Skeletal muscle cell (primary cell): ENCODE measurements around the gene MKRN2OS.

Experiments used
- DNase-seq: peaks from one replicate; pipeline ENCODE4 v3.0.0-alpha.2; 2010; ENCODE audit warnings: low read depth
- H3K4me3 ChIP-seq: 2 replicates; pipeline ENCODE4 v1.5.1; 2011; ENCODE audit warnings: low read depth, mild to moderate bottlenecking, control low read depth, low read length, moderate library complexity

MKRN2OS gene

DNA sequence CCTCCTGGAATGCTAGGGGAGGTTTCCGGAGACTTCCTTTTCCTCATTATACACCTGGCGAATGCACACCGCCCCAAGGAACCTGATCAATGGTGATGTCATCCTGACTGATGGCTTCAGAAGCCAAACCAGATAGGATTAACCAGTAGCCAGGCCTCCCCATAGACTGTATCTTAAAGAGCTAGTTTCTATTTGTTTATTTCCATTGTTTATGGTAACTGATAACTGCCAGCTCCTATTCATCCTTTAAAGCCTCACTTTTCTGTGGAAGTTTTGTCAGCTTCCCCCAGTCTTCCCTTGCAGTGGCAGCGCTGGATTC, at the start of gene MKRN2OS:
TSS of gene MKRN2OS (minus strand) at position 27 of the 319 bp plus-strand sequence. CDS start 35 bp downstream, outside the sequence.
- DNase-seq = no peak
- H3K4me3 ChIP-seq = no peak within 1 kb of the TSS

GRCh38 chr3:12593473-12593872, 48.2 kb upstream of the MKRN2OS start:
- no peak for DNase-seq
- H3K4me3 ChIP-seq = no peak overlapping the region

GRCh38 chr3:12591997-12592715, 46.9 kb upstream of the MKRN2OS start:
- DNase-seq = no peak
- no peak overlapping the region for H3K4me3 ChIP-seq

DNA sequence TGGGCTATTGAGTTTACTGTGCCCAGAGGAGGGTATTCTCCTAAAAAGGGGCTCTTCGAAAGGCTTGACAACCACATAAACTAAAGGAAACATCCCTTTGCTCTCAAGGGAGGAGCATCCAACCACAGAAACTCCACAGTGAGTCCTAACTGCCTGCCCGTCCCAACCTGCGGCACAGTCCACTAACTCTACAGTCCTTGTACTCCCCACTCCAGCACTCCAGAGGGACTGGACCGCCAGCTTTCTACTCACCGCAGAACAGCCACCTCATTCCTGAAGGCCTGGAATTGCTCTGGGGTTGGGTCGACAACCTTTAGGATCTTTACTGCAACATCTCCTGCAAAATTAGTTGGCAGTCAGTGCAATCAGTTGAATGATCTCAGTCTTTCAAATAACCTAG, 46.2 kb upstream of the MKRN2OS start:
- no peak for DNase-seq
- H3K4me3 ChIP-seq = no peak overlapping the region

DNA sequence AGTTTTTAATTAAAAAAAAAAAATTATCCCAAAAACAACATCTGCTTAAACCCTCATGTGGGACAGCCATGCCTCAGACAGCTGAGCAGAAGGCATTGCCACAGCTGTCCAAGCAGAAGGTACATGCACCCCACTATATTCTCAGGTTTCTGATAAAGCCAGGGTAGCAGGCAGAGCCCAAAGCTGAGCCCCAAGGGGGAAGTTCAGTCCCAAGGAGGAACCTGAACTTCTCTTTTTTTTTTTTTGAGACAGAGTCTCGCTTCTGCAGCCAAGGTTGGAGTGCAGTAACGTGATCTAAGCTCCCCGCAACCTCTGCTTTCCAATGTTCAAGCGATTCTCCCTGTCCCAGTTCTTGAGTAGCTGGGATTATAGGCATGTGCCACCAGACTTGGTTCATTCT, 44.8 kb upstream of the MKRN2OS start:
- no peak for DNase-seq
- no peak overlapping the region for H3K4me3 ChIP-seq

GRCh38 chr3:12588039-12589009, 43.0 kb upstream of the MKRN2OS start:
- DNase-seq = no peak
- H3K4me3 ChIP-seq = no peak overlapping the region

GRCh38 chr3:12586403-12586802, 41.1 kb upstream of the MKRN2OS start:
- DNase-seq = no peak
- no peak overlapping the region for H3K4me3 ChIP-seq

- H3K4me3 ChIP-seq = no peak overlapping the region
- no peak for DNase-seq
These were observed 40.7 kb upstream of the MKRN2OS start for GRCh38 chr3:12585970-12586369.

DNA sequence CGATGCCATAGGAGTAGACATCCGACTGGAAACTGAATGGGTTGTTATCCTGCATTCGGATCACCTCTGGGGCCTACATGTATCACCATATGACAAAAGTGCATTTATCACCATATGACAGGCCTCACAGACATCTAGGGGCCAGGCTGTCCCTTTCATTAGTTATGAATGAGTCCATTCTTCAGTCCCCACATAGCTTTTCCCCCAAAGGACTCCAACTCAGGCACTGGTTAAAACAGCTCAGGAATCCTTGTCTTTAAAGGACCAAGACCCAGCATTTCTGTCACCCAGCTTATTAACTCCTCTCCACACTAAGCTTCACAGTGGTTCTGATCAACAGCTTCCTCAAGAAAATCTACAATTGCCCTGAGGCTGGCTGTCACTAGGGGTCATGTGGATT, 39.9 kb upstream of the MKRN2OS start:
- no peak for DNase-seq
- H3K4me3 ChIP-seq = no peak overlapping the region

GRCh38 chr3:12584083-12584482, 38.8 kb upstream of the MKRN2OS start:
- no peak for DNase-seq
- no peak overlapping the region for H3K4me3 ChIP-seq

DNA sequence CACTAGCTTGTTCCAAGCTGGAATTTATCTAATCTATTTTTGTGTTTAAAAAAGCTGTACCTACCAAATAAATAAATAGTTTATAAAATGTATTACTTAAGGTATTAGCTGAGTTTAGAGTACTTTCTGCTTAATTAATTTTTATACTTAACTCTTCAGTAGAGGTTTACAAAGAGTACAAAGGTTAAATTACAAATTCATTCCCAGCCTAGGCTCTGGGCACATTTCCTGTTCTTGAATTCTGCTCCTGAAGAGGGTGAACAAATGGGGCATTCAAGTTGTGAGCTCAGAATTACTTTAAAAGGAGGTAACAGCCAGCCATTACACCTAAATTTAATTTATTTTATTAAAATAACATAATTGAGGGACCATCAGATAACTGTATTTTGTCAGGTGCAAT, 38.0 kb upstream of the MKRN2OS start:
- no peak overlapping the region for H3K4me3 ChIP-seq
- DNase-seq = no peak

DNA sequence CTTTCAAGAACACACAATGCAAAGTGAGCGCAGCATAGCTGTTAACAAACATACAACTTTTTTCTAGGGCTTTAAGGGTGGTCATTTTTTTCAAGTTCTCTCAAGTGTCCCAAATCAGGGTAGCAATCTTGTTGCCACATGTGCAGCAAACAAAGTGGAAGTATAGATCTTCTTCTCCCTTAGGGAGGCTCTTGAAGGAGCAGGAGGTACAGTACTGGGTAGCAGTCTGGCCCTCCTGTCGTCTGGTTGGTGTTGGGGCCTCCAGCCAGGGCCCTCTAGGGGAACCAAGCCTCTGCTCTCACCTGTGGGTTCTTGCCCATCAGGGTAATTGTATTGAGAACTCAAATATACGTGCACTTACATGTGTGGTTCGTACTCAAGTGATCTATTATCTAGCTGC, 37.4 kb upstream of the MKRN2OS start:
- no peak overlapping the region for H3K4me3 ChIP-seq
- DNase-seq = no peak

DNA sequence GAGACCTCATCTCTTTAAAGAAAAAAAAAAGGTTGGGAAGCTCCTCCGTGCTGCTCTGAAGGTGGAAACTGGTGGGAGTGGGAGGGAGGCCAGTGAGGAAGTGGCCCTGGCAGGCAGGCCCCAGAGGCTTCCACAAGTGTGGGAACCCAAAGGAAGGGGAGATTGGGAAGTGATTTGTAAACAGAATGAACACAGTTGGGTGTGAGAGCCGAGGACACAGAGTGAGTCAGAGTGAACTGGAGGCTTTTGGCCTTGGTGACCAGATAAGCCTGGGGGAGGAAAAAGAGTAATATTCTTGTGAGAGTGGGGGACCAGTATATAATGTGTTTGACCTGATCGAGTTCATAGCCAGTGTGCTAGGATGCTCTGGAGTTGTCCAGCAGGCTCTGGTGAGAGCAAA, 34.6 kb upstream of the MKRN2OS start:
- no peak for DNase-seq

GRCh38 chr3:12579456-12579855, 34.2 kb upstream of the MKRN2OS start:
- no peak overlapping the region for H3K4me3 ChIP-seq
- DNase-seq = no peak

More for the DNA sequence above, 34.6 kb upstream of the MKRN2OS start:
- no peak overlapping the region for H3K4me3 ChIP-seq

DNA sequence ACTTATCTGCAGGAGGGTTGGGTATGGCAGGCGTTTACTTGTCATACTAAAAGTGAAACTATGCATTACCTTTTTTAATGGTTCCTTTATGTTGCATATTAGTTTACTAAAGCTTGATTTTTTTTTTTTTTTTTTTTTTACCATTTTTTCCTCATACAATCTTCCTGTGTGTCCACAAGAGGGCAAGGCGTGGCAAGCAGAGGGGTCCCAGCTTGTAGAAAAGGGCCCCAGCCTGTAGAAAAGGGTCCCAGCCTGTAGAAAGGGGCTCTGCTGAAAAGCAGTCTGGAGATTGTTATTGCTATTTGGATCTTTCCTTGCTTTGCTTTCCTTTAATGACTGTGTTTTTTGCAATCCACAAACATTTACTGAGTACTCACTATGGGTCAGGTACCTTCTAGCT, 33.4 kb upstream of the MKRN2OS start:
- no peak overlapping the region for H3K4me3 ChIP-seq
- no peak for DNase-seq

DNA sequence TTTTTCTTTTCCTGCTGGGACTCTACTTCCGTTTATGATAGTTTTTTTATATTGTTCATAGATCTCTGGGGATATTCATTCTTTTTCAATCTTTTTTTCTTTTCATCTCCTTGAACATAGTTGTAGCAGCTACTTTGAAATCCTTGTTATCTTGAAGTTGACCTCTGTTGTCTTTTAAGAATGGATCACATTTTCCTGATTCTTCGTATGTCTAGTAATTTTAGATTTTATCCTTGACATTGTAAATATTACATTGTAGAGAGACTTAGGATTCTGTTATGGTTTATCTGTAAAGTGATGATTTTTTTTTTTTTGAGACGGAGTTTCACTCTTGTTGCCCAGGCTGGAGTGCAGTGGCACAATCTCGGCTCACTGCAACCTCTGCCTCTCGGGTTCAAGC, 32.1 kb upstream of the MKRN2OS start:
- DNase-seq = no peak
- no peak overlapping the region for H3K4me3 ChIP-seq

- no peak overlapping the region for H3K4me3 ChIP-seq
These were observed 29.4 kb upstream of the MKRN2OS start for GRCh38 chr3:12574661-12575060.

DNA sequence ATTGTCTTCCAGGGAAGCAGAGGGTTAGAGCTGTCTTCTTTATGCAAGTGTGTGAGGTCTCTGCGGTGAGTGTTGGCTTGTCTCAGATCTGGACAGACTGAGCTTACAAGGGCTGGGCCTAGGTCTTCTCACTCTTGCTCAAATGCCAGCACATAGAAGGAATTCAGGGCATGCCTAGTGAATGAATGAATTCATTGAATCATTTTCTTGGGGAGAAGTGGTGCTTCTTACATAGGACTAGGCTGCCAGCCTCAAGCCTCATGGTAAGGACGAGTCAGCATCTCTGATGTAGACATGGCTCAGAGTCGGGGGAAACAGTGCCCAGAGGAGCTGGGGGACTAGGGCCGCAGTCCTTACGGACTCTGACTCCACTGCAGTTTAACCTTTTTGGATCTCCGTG, 28.8 kb upstream of the MKRN2OS start:
- H3K4me3 ChIP-seq = no peak overlapping the region
- DNase-seq = no peak

More at GRCh38 chr3:12574661-12575060, 29.4 kb upstream of the MKRN2OS start:
- no peak for DNase-seq

GRCh38 chr3:12571986-12572385, 26.7 kb upstream of the MKRN2OS start:
- no peak overlapping the region for H3K4me3 ChIP-seq
- DNase-seq = no peak

DNA sequence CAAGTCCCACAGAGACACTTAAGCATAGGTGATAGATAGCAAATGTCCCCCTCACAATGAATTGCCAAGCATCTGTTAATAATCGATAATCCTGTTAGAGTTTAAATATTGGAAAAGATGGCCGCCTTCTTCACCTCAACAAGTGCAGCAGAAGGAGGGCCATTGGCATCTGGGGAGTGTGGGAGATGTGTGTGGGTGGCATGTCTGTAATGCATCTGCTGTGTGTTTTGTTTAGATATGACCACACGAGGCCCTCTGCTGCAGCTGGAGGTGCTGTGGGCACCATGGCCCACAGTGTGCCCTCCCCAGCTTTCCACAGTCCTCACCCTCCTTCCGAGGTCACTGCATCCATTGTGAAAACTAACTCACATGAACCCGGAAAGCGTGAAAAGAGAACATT, 24.5 kb upstream of the MKRN2OS start:
- DNase-seq = no peak
- H3K4me3 ChIP-seq = no peak overlapping the region

- H3K4me3 ChIP-seq = no peak overlapping the region
- DNase-seq = no peak
These were observed 23.4 kb upstream of the MKRN2OS start for GRCh38 chr3:12568747-12569146.
